Ramos (cell line): ENCODE measurements around the gene ABCA3.
"Not testable (repeated sequence)": the region's sequence is repeated elsewhere in the genome, so short reads cannot be mapped to it uniquely, and the experiment has no call there.

Experiments used
- in situ Hi-C: fragments of 300-500 bp; cut with MboI; formaldehyde crosslinking; loops from one replicate; pipeline ENCODE4 v1.14.3; 2022; ENCODE audit warnings: low sequenced_read_pairs; ENCODE audit not compliant: unreplicated experiment

Gene ABCA3

GRCh38 chr16:2340564-2341455, at the start of gene ABCA3:
Gene ABCA3 (minus strand): TSS chr16:2340728. CDS start chr16:2326466, 14,262 bp downstream.
- in situ Hi-C loops = no loop called here

DNA sequence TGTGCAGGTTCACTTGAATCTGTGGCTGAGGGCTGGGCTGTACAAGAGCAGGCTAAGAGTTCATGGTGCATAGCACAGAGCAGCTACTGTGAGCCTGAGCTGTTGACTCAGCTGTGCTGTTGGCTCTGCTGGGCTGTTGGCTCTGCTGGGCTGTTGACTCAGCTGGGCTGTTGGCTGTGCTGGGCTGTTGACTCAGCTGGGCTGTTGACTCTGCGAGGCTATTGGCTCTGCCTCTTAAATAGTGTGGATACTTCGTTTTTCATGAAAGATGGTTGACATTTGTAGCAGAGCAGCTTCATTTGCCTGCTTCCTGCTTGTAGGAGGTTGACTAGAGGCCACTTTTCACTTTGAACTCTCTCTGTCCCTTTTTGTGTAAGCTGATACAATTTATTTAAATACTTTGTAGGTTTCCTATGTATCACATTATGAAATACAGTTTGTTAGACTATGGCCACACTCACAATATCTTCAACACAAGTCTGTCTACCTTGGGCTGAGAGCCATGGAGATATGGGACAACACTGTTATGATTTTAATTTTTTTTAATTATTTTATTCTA, 48.4 kb upstream of the ABCA3 start:
- in situ Hi-C loops = no loop called here

DNA sequence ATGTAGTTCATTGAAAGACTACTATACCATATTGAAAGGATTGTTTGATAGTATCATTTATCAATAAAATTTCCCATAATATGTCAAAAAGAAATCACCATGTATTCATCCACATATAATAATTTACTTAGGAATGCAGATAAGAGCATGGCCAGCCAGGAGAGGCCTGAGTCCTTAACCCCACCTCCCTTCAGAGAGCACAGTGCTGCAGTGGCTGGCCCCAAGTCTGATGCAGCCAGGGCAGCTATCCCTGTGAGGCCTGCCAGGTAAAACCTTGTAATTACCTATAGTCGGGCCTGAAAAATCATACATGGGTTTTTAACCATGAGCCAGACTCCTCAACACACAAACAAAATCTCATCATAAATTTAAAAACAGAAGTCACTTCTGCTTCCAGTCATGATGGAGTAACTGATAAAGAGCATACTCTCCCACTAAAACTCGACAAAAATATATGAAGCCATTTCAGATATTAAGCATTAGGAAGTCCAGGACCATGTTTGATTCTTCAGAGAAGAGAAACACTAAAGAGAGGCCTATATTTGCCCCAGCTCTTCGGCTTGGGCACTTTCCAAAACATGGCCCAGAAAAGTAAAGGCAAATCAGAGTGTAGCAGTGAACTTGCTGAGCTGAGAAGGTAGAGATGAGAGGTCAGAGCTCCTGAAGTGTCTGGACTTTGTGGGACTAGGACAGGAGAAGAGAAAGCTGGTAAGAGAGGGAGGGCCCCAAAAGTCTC, 47.8 kb upstream of the ABCA3 start:
- in situ Hi-C loops = no loop called here

DNA sequence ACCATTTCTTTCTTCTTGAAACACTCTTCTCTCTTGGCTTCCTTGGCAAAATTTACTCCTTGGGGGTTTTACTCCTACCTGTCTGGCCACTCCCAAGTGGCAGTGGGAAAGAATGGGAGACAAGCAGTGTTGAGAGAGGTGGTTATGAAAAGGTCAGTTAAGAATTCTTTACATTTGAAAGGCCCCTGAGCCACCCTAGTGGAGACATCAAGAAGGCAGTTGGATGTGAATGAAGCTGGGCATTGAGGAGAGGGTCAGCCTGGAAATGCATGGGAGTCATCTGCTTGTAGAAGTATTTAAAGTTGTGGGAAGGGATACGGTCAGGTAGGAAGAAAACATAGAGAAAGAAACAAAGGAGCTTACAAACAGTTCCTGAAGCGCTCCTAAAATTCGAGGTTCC, 46.5 kb upstream of the ABCA3 start:
- in situ Hi-C loops = no loop called here

DNA sequence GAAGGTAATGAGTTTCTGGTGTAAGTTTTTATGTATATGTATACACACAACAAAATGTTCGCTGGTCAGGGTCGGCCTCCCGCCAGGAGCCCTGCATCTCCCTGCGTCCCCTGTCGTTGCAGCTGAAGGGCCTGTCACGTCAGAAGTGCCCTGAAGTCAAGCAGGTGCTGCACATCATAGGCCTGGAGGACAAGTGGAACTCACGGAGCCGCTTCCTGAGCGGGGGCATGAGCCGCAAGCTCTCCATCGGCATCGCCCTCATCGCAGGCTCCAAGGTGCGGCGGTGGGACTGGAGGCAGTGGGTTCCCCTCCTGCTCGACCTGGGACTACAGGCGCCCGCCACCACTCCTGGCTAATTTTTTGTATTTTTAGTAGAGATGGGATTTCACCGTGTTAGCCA, 45.5 kb upstream of the ABCA3 start:
- in situ Hi-C loops = not testable (repeated sequence)

- in situ Hi-C loops = no loop called here
Measured at GRCh38 chr16:2385190-2385836, 44.8 kb upstream of the ABCA3 start.

GRCh38 chr16:2384426-2384825, 43.9 kb upstream of the ABCA3 start:
- in situ Hi-C loops = no loop called here

- in situ Hi-C loops = no loop called here
Measured at GRCh38 chr16:2383501-2383900, 43.0 kb upstream of the ABCA3 start.

DNA sequence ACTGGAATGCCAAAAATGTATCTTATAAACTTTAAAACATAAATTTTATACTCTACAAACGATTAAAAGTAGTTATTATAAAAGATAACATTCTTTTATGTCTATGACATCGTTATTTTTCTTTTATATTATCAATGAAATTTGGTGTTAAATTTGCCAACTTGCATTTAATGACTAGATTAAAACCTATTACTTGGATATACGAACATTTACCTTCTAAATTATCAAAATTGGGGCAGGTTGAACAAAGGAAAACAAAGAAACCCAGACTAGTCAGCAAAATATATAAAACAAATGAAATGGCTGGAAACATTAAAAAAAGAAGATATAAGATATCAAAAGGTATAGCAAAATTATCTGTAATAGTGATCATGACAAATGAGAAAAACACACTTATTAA, 34.1 kb upstream of the ABCA3 start:
- in situ Hi-C loops = no loop called here

DNA sequence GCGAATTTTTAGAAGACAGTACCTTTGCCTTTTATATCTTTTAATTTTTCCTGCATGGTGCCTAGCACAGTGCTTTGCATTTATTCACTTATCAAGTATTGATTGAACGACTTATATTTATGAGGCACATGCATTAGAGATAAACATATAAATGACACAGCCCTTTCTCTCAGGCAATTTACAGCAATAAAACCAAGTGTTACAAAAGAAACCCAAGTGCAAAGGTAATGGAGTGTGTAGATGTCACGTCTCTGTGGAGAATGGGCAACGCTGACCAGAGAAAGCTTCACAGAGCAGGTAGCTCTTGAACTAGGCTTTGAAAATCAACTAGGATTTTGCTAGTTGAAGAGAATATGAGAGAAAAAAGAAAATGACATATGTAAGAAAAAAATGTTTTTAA, 32.6 kb upstream of the ABCA3 start:
- in situ Hi-C loops = no loop called here

DNA sequence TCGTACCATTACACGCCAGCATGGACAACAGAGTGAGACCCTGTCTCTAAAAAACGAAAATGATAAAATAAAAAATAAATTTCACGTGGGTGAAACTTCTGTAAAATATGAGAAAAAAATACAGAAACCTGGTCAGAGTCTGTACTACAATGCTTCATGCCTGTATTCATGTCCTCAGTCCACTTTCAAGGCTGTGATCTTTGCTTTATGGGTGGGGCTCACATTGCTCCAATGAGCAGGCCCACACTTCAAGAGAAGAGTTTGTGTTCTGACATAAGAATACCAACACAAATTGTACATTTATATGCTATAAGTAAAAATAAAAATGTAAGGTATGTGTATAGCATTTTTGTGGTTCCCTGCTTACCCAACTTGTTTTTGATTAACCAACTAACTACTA, 32.2 kb upstream of the ABCA3 start:
- in situ Hi-C loops = no loop called here

DNA sequence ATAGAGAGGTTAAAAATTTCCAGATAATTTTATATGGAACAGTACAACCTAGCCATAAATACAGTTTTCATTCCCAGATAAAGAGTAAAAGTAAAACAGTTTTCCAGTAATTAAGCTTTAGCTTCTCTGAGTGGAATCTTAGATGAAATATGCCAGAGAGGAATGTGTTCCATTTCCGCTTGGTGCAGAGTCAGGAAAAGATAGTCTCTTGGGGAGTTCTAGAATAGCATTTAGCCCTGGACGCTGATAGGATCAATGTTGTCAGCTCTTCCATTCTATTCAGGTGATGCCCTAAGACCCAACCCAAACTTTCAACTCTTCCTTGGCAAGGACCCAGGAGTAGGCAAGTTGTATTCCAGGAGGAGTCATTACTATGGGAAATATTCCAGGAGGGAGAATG, 30.9 kb upstream of the ABCA3 start:
- in situ Hi-C loops = no loop called here

GRCh38 chr16:2370721-2371120, 30.2 kb upstream of the ABCA3 start:
- in situ Hi-C loops = no loop called here

- in situ Hi-C loops = no loop called here
Measured at GRCh38 chr16:2366660-2367309, 26.3 kb upstream of the ABCA3 start.

DNA sequence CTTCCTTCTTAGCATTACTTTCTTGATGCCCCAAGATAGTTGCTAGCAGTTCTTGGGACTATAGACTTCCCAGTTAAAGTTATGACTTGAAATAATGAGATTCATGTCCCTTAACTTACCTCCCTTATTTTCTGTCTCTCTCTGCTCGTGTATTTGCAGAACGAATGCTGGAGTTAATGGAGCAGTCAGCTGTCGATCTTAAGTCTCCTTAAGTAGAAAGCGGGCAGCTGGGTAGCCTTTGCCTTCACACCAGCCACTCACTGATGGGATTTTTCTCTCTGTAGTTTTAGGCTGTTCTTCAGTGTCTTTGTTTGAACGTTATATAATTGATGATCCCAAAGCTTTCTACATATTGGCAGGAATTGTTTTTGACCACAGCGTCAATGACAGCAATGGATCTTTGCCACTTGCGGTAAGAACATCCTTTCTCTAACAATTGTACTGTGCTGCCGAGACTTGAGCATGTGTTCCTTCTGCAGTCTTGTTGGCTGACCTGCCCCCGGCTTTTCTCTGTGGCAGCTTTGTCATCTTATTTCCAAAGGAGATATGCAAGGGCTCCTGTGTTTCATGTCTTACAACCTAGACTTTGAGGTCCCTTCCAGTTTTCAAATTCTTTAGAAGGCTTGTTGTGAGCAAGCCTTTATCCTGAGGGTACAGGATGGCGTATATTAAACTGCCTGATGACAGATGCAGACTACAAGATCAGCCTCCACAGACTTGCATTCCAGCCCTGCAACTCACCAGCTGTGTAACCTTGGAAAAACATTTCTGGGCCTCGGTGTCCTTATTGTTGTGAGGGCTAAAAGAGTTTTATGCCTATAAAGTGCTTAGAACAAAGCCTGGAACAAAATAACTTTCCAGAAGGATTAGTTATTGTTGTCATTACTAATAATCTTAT, 25.1 kb upstream of the ABCA3 start:
- in situ Hi-C loops = no loop called here

DNA sequence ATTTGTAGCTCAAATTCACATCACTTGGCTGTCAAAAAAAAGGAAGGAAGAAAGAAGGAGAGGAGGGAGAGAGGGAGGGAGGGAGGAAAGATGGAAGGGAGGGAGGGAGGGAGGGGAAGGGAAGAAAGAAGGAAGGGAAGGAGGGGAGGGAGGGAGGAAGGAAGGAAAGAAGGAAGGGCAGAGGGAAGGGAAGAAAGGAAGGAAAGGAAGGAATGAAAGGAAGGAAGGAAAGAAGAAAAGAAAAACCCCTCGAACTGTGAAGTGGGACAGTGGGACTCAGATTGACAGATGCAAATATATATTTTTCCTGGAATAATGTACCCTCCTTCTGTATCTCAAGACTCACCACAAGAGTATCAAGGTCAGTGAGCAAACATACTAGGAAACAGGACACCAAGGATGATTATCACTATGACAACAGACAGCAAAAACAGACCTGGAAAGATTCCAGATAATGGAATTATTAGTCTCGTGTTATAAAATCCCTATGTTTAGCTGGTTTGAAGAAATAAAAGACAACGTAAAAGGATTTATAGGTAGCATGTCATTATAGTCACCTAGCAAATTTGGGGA, 24.2 kb upstream of the ABCA3 start:
- in situ Hi-C loops = no loop called here

GRCh38 chr16:2362218-2362617, 21.7 kb upstream of the ABCA3 start:
- in situ Hi-C loops = no loop called here

DNA sequence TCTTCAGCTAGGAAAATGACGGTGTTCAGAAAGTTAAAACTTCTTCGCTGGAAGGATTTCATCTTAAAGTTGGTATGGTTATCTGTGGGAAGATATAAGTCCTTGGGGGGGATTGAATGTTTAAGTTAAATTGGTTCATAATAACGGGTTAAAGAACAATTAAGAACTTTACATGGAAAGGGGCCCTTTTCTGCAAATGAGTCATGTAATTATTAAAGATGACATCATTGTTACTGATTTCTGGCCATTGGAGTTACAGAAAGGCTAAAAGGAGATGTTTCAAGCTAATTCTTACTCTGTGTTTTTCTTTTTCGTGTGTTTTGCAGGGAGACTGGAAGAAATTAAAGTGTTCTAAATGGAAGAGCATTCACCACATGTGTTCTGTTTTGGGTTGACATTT, 20.6 kb upstream of the ABCA3 start:
- in situ Hi-C loops = no loop called here

- in situ Hi-C loops = no loop called here
Measured at GRCh38 chr16:2359919-2360318, 19.4 kb upstream of the ABCA3 start.
